PC-3 (cell line): ENCODE measurements around the gene MICU1. TPM values are rescaled to one million over a fixed set of nuclear protein-coding genes. Genes with fewer than 3 reads are reported as not detected.

ENCODE experiments used
- ATAC-seq: fragments of 200-7000 bp; cut with Tn5 transposase; 2 replicates; pipeline ENCODE4 v1.9.1; 2020; ENCODE audit warnings: mild to moderate bottlenecking, moderate library complexity
- BruUV-seq: library from RNA; stranded (reverse); fragments of 400-500 nt; replicated peaks from 2 replicates; lab custom pipeline; 2021; lab: Mats Ljungman, UMichigan
- CTCF ChIA-PET: fragments of 300-600 bp; sonication (Branson Sonifier 250); formaldehyde crosslinking; loops from one replicate; lab custom pipeline; 2022; ENCODE audit warnings: antibody characterized with exemption; lab: Charles Lee
- POLR2A ChIA-PET: fragments of 300-600 bp; sonication (Branson Sonifier 250); formaldehyde crosslinking; loops from one replicate; lab custom pipeline; 2022; ENCODE audit warnings: antibody characterized with exemption; ENCODE audit not compliant: unreplicated experiment; lab: Charles Lee
- DNase-seq: peaks from one replicate; pipeline ENCODE4 v3.0.0-alpha.2; 2015
- H2AFZ ChIP-seq: fragments of 300-600 bp; sonication (generic); 2 replicates; pipeline ENCODE4 v1.6.0; 2016; ENCODE audit warnings: antibody characterized with exemption, low read length
- H3F3A ChIP-seq: fragments of 300-600 bp; sonication (generic); one replicate; pipeline ENCODE4 v1.6.0; 2017; ENCODE audit warnings: antibody characterized with exemption, low read length, control low read depth, mild to moderate bottlenecking; ENCODE audit not compliant: unreplicated experiment
- H3K27ac ChIP-seq: fragments of 300-600 bp; sonication (generic); 2 replicates; pipeline ENCODE4 v1.5.1; 2016; ENCODE audit warnings: mild to moderate bottlenecking, low read length
- H3K27me3 ChIP-seq: fragments of 300-600 bp; sonication (generic); 2 replicates; pipeline ENCODE4 v1.6.1; 2016; ENCODE audit warnings: low read length, mixed read lengths
- H3K36me3 ChIP-seq: fragments of 300-600 bp; sonication (generic); 2 replicates; pipeline ENCODE4 v1.6.1; 2016; ENCODE audit warnings: low read depth, mixed run types, low read length, mixed read lengths
- H3K4me1 ChIP-seq: fragments of 300-600 bp; sonication (generic); 2 replicates; pipeline ENCODE4 v1.5.1; 2016; ENCODE audit warnings: low read length; ENCODE audit not compliant: insufficient read depth
- H3K4me2 ChIP-seq: fragments of 300-600 bp; sonication (generic); 2 replicates; pipeline ENCODE4 v1.6.0; 2016; ENCODE audit warnings: low read length
- H3K4me3 ChIP-seq: fragments of 300-600 bp; sonication (generic); 2 replicates; pipeline ENCODE4 v1.5.1; 2016; ENCODE audit warnings: mild to moderate bottlenecking, low read length, mixed read lengths
- H3K79me2 ChIP-seq: fragments of 300-600 bp; sonication (generic); 2 replicates; pipeline ENCODE4 v1.6.1; 2017; ENCODE audit warnings: low read length, mixed read lengths
- H3K9ac ChIP-seq: fragments of 300-600 bp; sonication (generic); 2 replicates; pipeline ENCODE4 v1.6.0; 2016; ENCODE audit warnings: mild to moderate bottlenecking, low read length
- H3K9me2 ChIP-seq: fragments of 300-600 bp; sonication (generic); replicated peaks from 2 replicates; pipeline ENCODE4 v1.6.1; 2016; ENCODE audit warnings: mixed run types, low read length, mixed read lengths
- H3K9me3 ChIP-seq: fragments of 300-600 bp; sonication (generic); 2 replicates; pipeline ENCODE4 v1.6.1; 2016; ENCODE audit warnings: low read length, mixed read lengths
- H4K20me1 ChIP-seq: fragments of 300-600 bp; sonication (generic); 2 replicates; pipeline ENCODE4 v1.6.1; 2016; ENCODE audit warnings: low read length, mixed read lengths
- CTCF ChIP-seq: fragments of 300-600 bp; sonication (generic); conservative IDR thresholded peaks from 2 replicates; pipeline ENCODE4 v1.5.1; 2017; ENCODE audit warnings: antibody characterized with exemption, low read depth, mild to moderate bottlenecking, low read length
- EZH2 ChIP-seq: fragments of 300-600 bp; sonication (generic); IDR thresholded peaks from one replicate; pipeline ENCODE4 v1.6.1; 2017; ENCODE audit warnings: antibody characterized with exemption, mild to moderate bottlenecking, low read length; ENCODE audit not compliant: unreplicated experiment
- EZH2phosphoT487 ChIP-seq: fragments of 300-600 bp; sonication (generic); IDR thresholded peaks from 2 replicates; pipeline ENCODE4 v1.6.1; 2018; ENCODE audit warnings: mild to moderate bottlenecking, antibody characterized with exemption, low read length, borderline replicate concordance
- intact Hi-C: fragments of 100-400 bp; cut with micrococcal nuclease; formaldehyde crosslinking; loops from 2 replicates; pipeline ENCODE4 v1.9.0; 2023
- total RNA-seq: library from RNA; depleted of rRNA; stranded (reverse); fragments of >200 nt; gene quantifications from 2 replicates; pipeline ENCODE4 v1.2.3, GENCODE V29; 2014

MICU1 gene
- total RNA-seq, 1 experiment from 2014 or later = 19.8 TPM

GRCh38 chr10:72638586-72639440 lies 12.9 kb upstream of the MICU1 start:
- DNase-seq (peak; percentile 31), ATAC-seq (peak; percentile 33; the same call in 1 of the 2 replicates)
- Histone ChIP-seq H3K9me2 (no peaks in the 10 kb centered on the region), H3K4me1 (peaks cover 7% of the 10 kb centered on the region; the same call in 1 of the 2 replicates), H3K36me3 (no peaks in the 10 kb centered on the region), H3K9ac (no peak overlapping the region), H3K79me2 (no peaks in the 10 kb centered on the region), H3K27me3 (no peaks in the 10 kb centered on the region), H2AFZ (no peak overlapping the region), H4K20me1 (no peaks in the 10 kb centered on the region), H3F3A (no peaks in the 10 kb centered on the region), H3K27ac (peak overlapping the region; percentile 35), H3K4me2 (no peak overlapping the region), H3K4me3 (no peak overlapping the region), H3K9me3 (no peaks in the 10 kb centered on the region)
- TF ChIP-seq EZH2phosphoT487 = no peak
- TF ChIP-seq EZH2 = no peak
- no peak for TF ChIP-seq CTCF
- no TSS peak for BruUV-seq
- ChIA-PET POLR2A (no interaction called here), CTCF (no interaction called here)
- intact Hi-C loops = no loop called here

- Histone ChIP-seq H3F3A (no peaks in the 10 kb centered on the region), H3K9me3 (no peaks in the 10 kb centered on the region), H4K20me1 (no peaks in the 10 kb centered on the region), H3K9me2 (no peaks in the 10 kb centered on the region), H3K4me1 (peaks cover 7% of the 10 kb centered on the region; the same call in 1 of the 2 replicates), H3K79me2 (no peaks in the 10 kb centered on the region), H2AFZ (no peak overlapping the region), H3K4me2 (no peak overlapping the region), H3K27ac (no peak overlapping the region), H3K4me3 (no peak overlapping the region), H3K36me3 (no peaks in the 10 kb centered on the region), H3K27me3 (no peaks in the 10 kb centered on the region), H3K9ac (no peak overlapping the region)
- BruUV-seq = no TSS peak
- ATAC-seq (no peak), DNase-seq (no peak)
- POLR2A ChIA-PET = no interaction called here
- intact Hi-C loops = no loop called here
- TF ChIP-seq EZH2phosphoT487 (no peak), EZH2 (no peak), CTCF (no peak)
- CTCF ChIA-PET = no interaction called here
Observed at GRCh38 chr10:72637398-72637857, 11.5 kb upstream of the MICU1 start.

GRCh38 chr10:72630144-72630543 lies 4.3 kb upstream of the MICU1 start:
- TF ChIP-seq EZH2phosphoT487 (no peak), CTCF (no peak), EZH2 (no peak)
- no peak overlapping the region for H3K4me3 ChIP-seq
- H3K27me3 ChIP-seq = no peaks in the 10 kb centered on the region
- ATAC-seq = no peak
- peaks cover 6% of the 10 kb centered on the region for H3K79me2 ChIP-seq
- no peaks in the 10 kb centered on the region for H4K20me1 ChIP-seq
- H3F3A ChIP-seq = no peaks in the 10 kb centered on the region
- no peaks in the 10 kb centered on the region for H3K9me2 ChIP-seq
- no peak overlapping the region for H3K9ac ChIP-seq
- no peak overlapping the region for H3K4me2 ChIP-seq
- intact Hi-C loops = no loop called here
- CTCF ChIA-PET = no interaction called here
- no peaks in the 10 kb centered on the region for H3K36me3 ChIP-seq
- BruUV-seq = no TSS peak
- POLR2A ChIA-PET = no interaction called here
- no peaks in the 10 kb centered on the region for H3K9me3 ChIP-seq
- H3K27ac ChIP-seq = no peak overlapping the region
- H2AFZ ChIP-seq = no peak overlapping the region
- peak; percentile 6 for DNase-seq
- peaks cover 5% of the 10 kb centered on the region; the same call in 1 of the 2 replicates for H3K4me1 ChIP-seq
